ENCODE measurements around the gene CXCL16. TPM values are rescaled to one million over a fixed set of nuclear protein-coding genes. Genes with fewer than 3 reads are reported as not detected.

The CXCL16 gene
- total RNA-seq, 1 experiment from 2014 or later: 44.8 TPM

- ChIA-PET RAD21 (ENCODE audit: low non-redundant PET in 1 of 2, low total read pairs in 2 of 2, uncharacterized antibody in 2 of 2, unreplicated experiment in 2 of 2) (no interaction called here), CTCF (no interaction called here), POLR2A (no interaction called here)
- H3K9me2 ChIP-seq (ENCODE audit: insufficient read depth): no peaks in the 10 kb centered on the region
- intact Hi-C loops (cut with micrococcal nuclease): no loop called here
- no peaks in the 10 kb centered on the region for H3K36me3 ChIP-seq (ENCODE audit: control insufficient read depth in 1 of 2, insufficient read depth in 2 of 2, low read length in 2 of 2)
- no peaks in the 10 kb centered on the region for H3K9me3 ChIP-seq (ENCODE audit: control insufficient read depth in 1 of 2, insufficient read depth in 1 of 2, low read depth in 1 of 2, low read length in 2 of 2)
- TF ChIP-seq CTCF (IDR thresholded peaks at IDR 0.05 in 2 of 3, conservative IDR thresholded peaks at IDR 0.05 in 1 of 3; ENCODE audit: borderline replicate concordance in 1 of 3, insufficient read depth in 1 of 3, low read depth in 2 of 3, low read length in 2 of 3) (no peak), SRF (IDR thresholded peaks at IDR 0.05; ENCODE audit: low read depth) (no peak), EZH2phosphoT487 (IDR thresholded peaks at IDR 0.05; ENCODE audit: borderline replicate concordance) (no peak), RAD21 (IDR thresholded peaks at IDR 0.05; ENCODE audit: low read depth) (no peak), YY1 (IDR thresholded peaks at IDR 0.05; ENCODE audit: extremely low read depth, insufficient replicate concordance, low read depth, low read length) (no peak), CBX3 (IDR thresholded peaks at IDR 0.05; ENCODE audit: low read depth) (no peak), ZFX (IDR thresholded peaks at IDR 0.05) (no peak), FOSL1 (IDR thresholded peaks at IDR 0.05; ENCODE audit: low read depth) (no peak), POLR2A (IDR thresholded peaks at IDR 0.05; ENCODE audit: borderline replicate concordance, extremely low read depth, insufficient read depth, insufficient read length) (no peak), JUND (IDR thresholded peaks at IDR 0.05) (no peak), EGR1 (IDR thresholded peaks at IDR 0.05; ENCODE audit: low read depth) (no peak), ZNF274 (IDR thresholded peaks at IDR 0.05; ENCODE audit: low read depth, low read length) (no peak), TCF7L2 (IDR thresholded peaks at IDR 0.05; ENCODE audit: borderline replicate concordance, extremely low read depth, insufficient read depth, insufficient read length) (no peak), EZH2 (IDR thresholded peaks at IDR 0.05) (no peak), CEBPB (IDR thresholded peaks at IDR 0.05; ENCODE audit: low read depth) (no peak), ELF1 (IDR thresholded peaks at IDR 0.05; ENCODE audit: borderline replicate concordance, low read depth) (no peak), MAX (IDR thresholded peaks at IDR 0.05) (no peak)
- TF ChIP-seq, protein P1, sequence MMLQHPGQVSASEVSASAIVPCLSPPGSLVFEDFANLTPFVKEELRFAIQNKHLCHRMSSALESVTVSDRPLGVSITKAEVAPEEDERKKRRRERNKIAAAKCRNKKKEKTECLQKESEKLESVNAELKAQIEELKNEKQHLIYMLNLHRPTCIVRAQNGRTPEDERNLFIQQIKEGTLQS (IDR thresholded peaks at IDR 0.05): no peak
- TF ChIP-seq, protein P2, sequence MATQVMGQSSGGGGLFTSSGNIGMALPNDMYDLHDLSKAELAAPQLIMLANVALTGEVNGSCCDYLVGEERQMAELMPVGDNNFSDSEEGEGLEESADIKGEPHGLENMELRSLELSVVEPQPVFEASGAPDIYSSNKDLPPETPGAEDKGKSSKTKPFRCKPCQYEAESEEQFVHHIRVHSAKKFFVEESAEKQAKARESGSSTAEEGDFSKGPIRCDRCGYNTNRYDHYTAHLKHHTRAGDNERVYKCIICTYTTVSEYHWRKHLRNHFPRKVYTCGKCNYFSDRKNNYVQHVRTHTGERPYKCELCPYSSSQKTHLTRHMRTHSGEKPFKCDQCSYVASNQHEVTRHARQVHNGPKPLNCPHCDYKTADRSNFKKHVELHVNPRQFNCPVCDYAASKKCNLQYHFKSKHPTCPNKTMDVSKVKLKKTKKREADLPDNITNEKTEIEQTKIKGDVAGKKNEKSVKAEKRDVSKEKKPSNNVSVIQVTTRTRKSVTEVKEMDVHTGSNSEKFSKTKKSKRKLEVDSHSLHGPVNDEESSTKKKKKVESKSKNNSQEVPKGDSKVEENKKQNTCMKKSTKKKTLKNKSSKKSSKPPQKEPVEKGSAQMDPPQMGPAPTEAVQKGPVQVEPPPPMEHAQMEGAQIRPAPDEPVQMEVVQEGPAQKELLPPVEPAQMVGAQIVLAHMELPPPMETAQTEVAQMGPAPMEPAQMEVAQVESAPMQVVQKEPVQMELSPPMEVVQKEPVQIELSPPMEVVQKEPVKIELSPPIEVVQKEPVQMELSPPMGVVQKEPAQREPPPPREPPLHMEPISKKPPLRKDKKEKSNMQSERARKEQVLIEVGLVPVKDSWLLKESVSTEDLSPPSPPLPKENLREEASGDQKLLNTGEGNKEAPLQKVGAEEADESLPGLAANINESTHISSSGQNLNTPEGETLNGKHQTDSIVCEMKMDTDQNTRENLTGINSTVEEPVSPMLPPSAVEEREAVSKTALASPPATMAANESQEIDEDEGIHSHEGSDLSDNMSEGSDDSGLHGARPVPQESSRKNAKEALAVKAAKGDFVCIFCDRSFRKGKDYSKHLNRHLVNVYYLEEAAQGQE (IDR thresholded peaks at IDR 0.05; ENCODE audit: low read depth): no peak
- TF ChIP-seq, protein P3, sequence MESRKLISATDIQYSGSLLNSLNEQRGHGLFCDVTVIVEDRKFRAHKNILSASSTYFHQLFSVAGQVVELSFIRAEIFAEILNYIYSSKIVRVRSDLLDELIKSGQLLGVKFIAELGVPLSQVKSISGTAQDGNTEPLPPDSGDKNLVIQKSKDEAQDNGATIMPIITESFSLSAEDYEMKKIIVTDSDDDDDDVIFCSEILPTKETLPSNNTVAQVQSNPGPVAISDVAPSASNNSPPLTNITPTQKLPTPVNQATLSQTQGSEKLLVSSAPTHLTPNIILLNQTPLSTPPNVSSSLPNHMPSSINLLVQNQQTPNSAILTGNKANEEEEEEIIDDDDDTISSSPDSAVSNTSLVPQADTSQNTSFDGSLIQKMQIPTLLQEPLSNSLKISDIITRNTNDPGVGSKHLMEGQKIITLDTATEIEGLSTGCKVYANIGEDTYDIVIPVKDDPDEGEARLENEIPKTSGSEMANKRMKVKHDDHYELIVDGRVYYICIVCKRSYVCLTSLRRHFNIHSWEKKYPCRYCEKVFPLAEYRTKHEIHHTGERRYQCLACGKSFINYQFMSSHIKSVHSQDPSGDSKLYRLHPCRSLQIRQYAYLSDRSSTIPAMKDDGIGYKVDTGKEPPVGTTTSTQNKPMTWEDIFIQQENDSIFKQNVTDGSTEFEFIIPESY (IDR thresholded peaks at IDR 0.05; ENCODE audit: extremely low read depth, insufficient replicate concordance, low read length): no peak
- H2AFZ ChIP-seq (ENCODE audit: low read depth, low read length, poor library complexity, severe bottlenecking): no peak overlapping the region
- no TSS peak for BruUV-seq (replicated peaks)
- no peak overlapping the region for H3K9ac ChIP-seq (ENCODE audit: low read length)
- DNase-seq (ENCODE audit: low read depth, low spot score): no peak
- no peak overlapping the region for H3K27ac ChIP-seq (ENCODE audit: low read depth, low read length)
- H3K4me2 ChIP-seq (ENCODE audit: low read length): no peak overlapping the region
- no peak for ATAC-seq
- H4K20me1 ChIP-seq (ENCODE audit: insufficient read depth): no peaks in the 10 kb centered on the region
- no peak overlapping the region for H3K4me3 ChIP-seq (replicated peaks in 1 of 2; ENCODE audit: low read depth in 1 of 2, low read length in 2 of 2)
- peaks cover 16 to 17% of the 10 kb centered on the region in 2 experiments for H3K4me1 ChIP-seq (ENCODE audit: control insufficient read depth in 1 of 2, insufficient read depth in 2 of 2, low read length in 2 of 2)
- H3K27me3 ChIP-seq (ENCODE audit: insufficient read depth, low read length): no peaks in the 10 kb centered on the region
- H3K79me2 ChIP-seq (ENCODE audit: insufficient read depth, low read length): no peaks in the 10 kb centered on the region
Measured at GRCh38 chr17:4724650-4725049, 15.1 kb downstream of the CXCL16 start.
